BJ (cell line): ENCODE results near the gene SUSD4. TPM values are rescaled to one million over a fixed set of nuclear protein-coding genes. Genes with fewer than 3 reads are reported as not detected.
A peak's percentile ranks its signal among the peaks of the same experiment; 100 is the strongest.

Experiments used
- CTCF ChIA-PET: fragments of 350-600 bp; formaldehyde crosslinking; extraction: SDS; loops from one replicate; lab custom pipeline; 2021; ENCODE audit warnings: antibody characterized with exemption, inconsistent platforms; lab: Yijun Ruan, JAX
- POLR2A ChIA-PET: fragments of 300-600 bp; sonication (Branson Sonifier 250); formaldehyde crosslinking; extraction: SDS; loops from one replicate; lab custom pipeline; 2021; ENCODE audit warnings: antibody characterized with exemption; lab: Charles Lee
- DNase-seq: peaks from one replicate; pipeline ENCODE4 v3.0.0-alpha.2; 2011; ENCODE audit warnings: low read depth
- H3K27me3 ChIP-seq: 2 replicates; pipeline ENCODE4 v1.6.0; 2011; ENCODE audit warnings: low read length; ENCODE audit not compliant: control insufficient read depth, insufficient read depth
- H3K36me3 ChIP-seq: 2 replicates; pipeline ENCODE4 v1.5.1; 2011; ENCODE audit warnings: low read length; ENCODE audit not compliant: control insufficient read depth, insufficient read depth
- H3K4me3 ChIP-seq: 2 replicates; pipeline ENCODE4 v1.5.1; 2011; ENCODE audit warnings: low read depth, mild to moderate bottlenecking, control low read depth, low read length
- CTCF ChIP-seq: IDR thresholded peaks from 2 replicates; pipeline ENCODE4 v1.5.1; 2011; ENCODE audit warnings: low read depth, mild to moderate bottlenecking, control low read depth, inconsistent platforms, low read length, moderate library complexity; ENCODE audit not compliant: insufficient read depth
- polyA plus RNA-seq: library from polyadenylated mRNA; depleted of rRNA; stranded (reverse); fragments of >200 nt; gene quantifications from 2 replicates; pipeline ENCODE4 v1.2.3, GENCODE V29; 2011; rRNA removed
- small RNA-seq: library from RNA; depleted of rRNA; stranded (forward); fragments of <200 nt; gene quantifications from one replicate; pipeline ENCODE3, GENCODE V24; 2012; ENCODE audit warnings: low replicate concordance, low read depth; ENCODE audit not compliant: insufficient read length

Gene SUSD4
- polyA plus RNA-seq, 1 experiment, result 0.32 TPM

- H3K27me3 ChIP-seq, result no peaks in the 10 kb centered on the region; the same call in 1 of the 2 replicates
Measured at GRCh38 chr1:223176437-223176836, 187.5 kb downstream of the SUSD4 start.

GRCh38 chr1:223175633-223176032 lies 188.3 kb downstream of the SUSD4 start:
- no peak for DNase-seq
- no peak for TF ChIP-seq CTCF
- H3K27me3 ChIP-seq, result no peaks in the 10 kb centered on the region; the same call in 1 of the 2 replicates
- POLR2A ChIA-PET, result no interaction called here
- no peaks in the 10 kb centered on the region for H3K36me3 ChIP-seq
- CTCF ChIA-PET, result interaction anchor here (1.7 kb wide), 1 partner anchor 10 kb away, joined by 4 read pairs; no protein-coding TSS in a partner anchor
- H3K4me3 ChIP-seq, result no peak overlapping the region

More at GRCh38 chr1:223176437-223176836, 187.5 kb downstream of the SUSD4 start:
- DNase-seq, result no peak
- ChIA-PET POLR2A (no interaction called here), CTCF (no interaction called here)
- TF ChIP-seq CTCF, result no peak
- Histone ChIP-seq H3K4me3 (no peak overlapping the region), H3K36me3 (no peaks in the 10 kb centered on the region)

- POLR2A ChIA-PET, result no interaction called here
- no peak for DNase-seq
- TF ChIP-seq CTCF, result peak; percentile 12; the same call in 1 of the 2 replicates
Measured at GRCh38 chr1:223175032-223175431, 188.9 kb downstream of the SUSD4 start.

More at GRCh38 chr1:223175032-223175431, 188.9 kb downstream of the SUSD4 start:
- CTCF ChIA-PET, result interaction anchor here (1.7 kb wide), 1 partner anchor 10 kb away, joined by 4 read pairs; no protein-coding TSS in a partner anchor
- Histone ChIP-seq H3K27me3 (no peaks in the 10 kb centered on the region; the same call in 1 of the 2 replicates), H3K4me3 (no peak overlapping the region), H3K36me3 (no peaks in the 10 kb centered on the region)

Small RNA genes lying within 50 kb of the gene (small RNA-seq; reads per million reads assigned to genes)
- gene RNU4-57P, result not detected

Other genes starting within 250 kb of the SUSD4 start
- 0.02 and 0.21 TPM in 2 replicates for gene TLR5, start 220.9 kb downstream of the SUSD4 start, polyA plus RNA-seq
- gene CCDC185, start 29.2 kb upstream of the SUSD4 start, polyA plus RNA-seq, result not detected in 2 replicates